GM21825 (cell line): Measurements from ENCODE around the gene LRRC41.
"Not testable (repeated sequence)": the region's sequence is repeated elsewhere in the genome, so short reads cannot be mapped to it uniquely, and the experiment has no call there.

ENCODE experiments used
- ATAC-seq: cut with Tn5 transposase; IDR thresholded peaks from one replicate; pipeline ENCODE4 v1.9.1; 2021; ENCODE audit warnings: mild to moderate bottlenecking, moderate library complexity; ENCODE audit not compliant: unreplicated experiment

LRRC41 gene

GRCh38 chr1:46303038-46303871 is at the start of gene LRRC41, which contains the start of gene UQCRH:
LRRC41 (minus strand) TSS chr1:46303616; CDS start chr1:46303322, 294 bp downstream.
UQCRH (plus strand) TSS chr1:46303698; CDS start chr1:46303767, 69 bp downstream.
- ATAC-seq, result peak; percentile 75

- ATAC-seq, result no peak
Measured at GRCh38 chr1:46352363-46352762, 48.9 kb upstream of the LRRC41 start.

- no peak for ATAC-seq
Measured at GRCh38 chr1:46345281-46345680, 41.9 kb upstream of the LRRC41 start.

- no peak for ATAC-seq
Measured at GRCh38 chr1:46344481-46344880, 41.1 kb upstream of the LRRC41 start.

GRCh38 chr1:46343705-46344104 is 40.3 kb upstream of the LRRC41 start:
- no peak for ATAC-seq

- ATAC-seq, result no peak
Measured at GRCh38 chr1:46343351-46343695, 39.9 kb upstream of the LRRC41 start.

GRCh38 chr1:46342677-46343350 is 39.4 kb upstream of the LRRC41 start:
- ATAC-seq, result no peak

- ATAC-seq, result no peak
Measured at GRCh38 chr1:46342084-46342656, 38.8 kb upstream of the LRRC41 start.

GRCh38 chr1:46341222-46342083 is 38.0 kb upstream of the LRRC41 start:
- no peak for ATAC-seq

GRCh38 chr1:46340404-46341221 is 37.2 kb upstream of the LRRC41 start, which contains the start of gene NSUN4:
NSUN4 (plus strand) TSS chr1:46340807; CDS start chr1:46340827, 20 bp downstream.
- ATAC-seq, result peak; percentile 83

GRCh38 chr1:46337409-46337808 is 34.0 kb upstream of the LRRC41 start:
- not testable (repeated sequence) for ATAC-seq

- ATAC-seq, result no peak
Measured at GRCh38 chr1:46335081-46335480, 31.7 kb upstream of the LRRC41 start.

- ATAC-seq, result peak; percentile 2
Measured at GRCh38 chr1:46334030-46334384, 30.6 kb upstream of the LRRC41 start.

- ATAC-seq, result peak; percentile 59
Measured at GRCh38 chr1:46333300-46334029, 30.0 kb upstream of the LRRC41 start.

GRCh38 chr1:46331786-46332540 is 28.5 kb upstream of the LRRC41 start:
- peak; percentile 31 for ATAC-seq

- not testable (repeated sequence) for ATAC-seq
Measured at GRCh38 chr1:46330381-46330780, 27.0 kb upstream of the LRRC41 start.

- not testable (repeated sequence) for ATAC-seq
Measured at GRCh38 chr1:46329807-46330206, 26.4 kb upstream of the LRRC41 start.

GRCh38 chr1:46328182-46328581 is 24.8 kb upstream of the LRRC41 start:
- not testable (repeated sequence) for ATAC-seq
